Hepatocyte (in vitro differentiated cells): ENCODE data around the gene ADGRV1. TPM values are rescaled to one million over a fixed set of nuclear protein-coding genes. Genes with fewer than 3 reads are reported as not detected.

Experiments
- DNase-seq: peaks from one replicate; pipeline ENCODE4 v3.0.0-alpha.2; 2016; ENCODE audit warnings: low spot score
- H2AFZ ChIP-seq: fragments of 200-600 bp; sonication (generic); 2 replicates; pipeline ENCODE4 v1.6.0; 2016; ENCODE audit warnings: antibody characterized with exemption, mild to moderate bottlenecking
- H3K27ac ChIP-seq: fragments of 200-600 bp; sonication (generic); 2 replicates; pipeline ENCODE4 v1.5.1; 2016; ENCODE audit warnings: mild to moderate bottlenecking
- H3K27me3 ChIP-seq: fragments of 200-600 bp; sonication (generic); 2 replicates; pipeline ENCODE4 v1.6.1; 2016
- H3K36me3 ChIP-seq: fragments of 200-600 bp; sonication (generic); replicated peaks from 2 replicates; pipeline ENCODE4 v1.5.1; 2016; ENCODE audit warnings: low read depth; ENCODE audit not compliant: insufficient read depth
- H3K4me1 ChIP-seq: fragments of 200-600 bp; sonication (generic); 2 replicates; pipeline ENCODE4 v1.5.1; 2016; ENCODE audit warnings: mild to moderate bottlenecking, moderate library complexity; ENCODE audit not compliant: insufficient read depth
- H3K4me2 ChIP-seq: fragments of 200-600 bp; sonication (generic); 2 replicates; pipeline ENCODE4 v1.6.0; 2016
- H3K4me3 ChIP-seq: fragments of 200-600 bp; sonication (generic); 2 replicates; pipeline ENCODE4 v1.5.1; 2016; ENCODE audit warnings: mild to moderate bottlenecking
- H3K79me2 ChIP-seq: fragments of 200-600 bp; sonication (generic); 2 replicates; pipeline ENCODE4 v1.6.0; 2017; ENCODE audit warnings: mild to moderate bottlenecking
- H3K9me2 ChIP-seq: fragments of 200-600 bp; sonication (generic); replicated peaks from 2 replicates; pipeline ENCODE4 v1.6.0; 2017; ENCODE audit warnings: mild to moderate bottlenecking; ENCODE audit not compliant: insufficient read depth
- H3K9me3 ChIP-seq: fragments of 200-600 bp; sonication (generic); 2 replicates; pipeline ENCODE4 v1.5.1; 2016; ENCODE audit warnings: low read depth, mild to moderate bottlenecking
- H4K20me1 ChIP-seq: fragments of 200-600 bp; sonication (generic); 2 replicates; pipeline ENCODE4 v1.6.0; 2016; ENCODE audit warnings: mild to moderate bottlenecking; ENCODE audit not compliant: insufficient read depth, poor library complexity, severe bottlenecking
- CTCF ChIP-seq: fragments of 200-600 bp; sonication (generic); IDR thresholded peaks from 2 replicates; pipeline ENCODE4 v1.5.1; 2016; ENCODE audit warnings: antibody characterized with exemption, mild to moderate bottlenecking; ENCODE audit not compliant: poor library complexity
- EZH2 ChIP-seq: fragments of 200-600 bp; sonication (generic); IDR thresholded peaks from 2 replicates; pipeline ENCODE4 v1.6.1; 2016; ENCODE audit warnings: antibody characterized with exemption, mild to moderate bottlenecking, borderline replicate concordance
- EZH2phosphoT487 ChIP-seq: fragments of 200-600 bp; sonication (generic); IDR thresholded peaks from one replicate; pipeline ENCODE4 v1.6.1; 2018; ENCODE audit warnings: antibody characterized with exemption, mild to moderate bottlenecking, low read depth, moderate library complexity; ENCODE audit not compliant: unreplicated experiment, severe bottlenecking
- WGBS: methylation state at CpG from one replicate; pipeline ENCODE4 v1.1.6; 2016; ENCODE audit warnings: low lambda C conversion rate; ENCODE audit errors: missing lambda C conversion rate; 5-methylcytosine and 5-hydroxymethylcytosine counted together
- polyA plus RNA-seq: library from polyadenylated mRNA; unstranded; fragments of >200 nt; fragmentation: Nextera tagmentation; extraction: Ambion mirVana; gene quantifications from 2 replicates; pipeline ENCODE4 v1.2.1, GENCODE V29; 2016
- total RNA-seq: library from RNA; depleted of rRNA; stranded (reverse); fragments of >200 nt; gene quantifications from 2 replicates; pipeline ENCODE4 v1.2.3, GENCODE V29; 2014

Gene ADGRV1
- total and polyA plus RNA-seq, 2 experiments from 2014 or later = 74.9 to 88.3 TPM

- Histone ChIP-seq H3K4me2 (no peak overlapping the region), H2AFZ (no peak overlapping the region), H3K9me3 (no peaks in the 10 kb centered on the region), H3K4me3 (no peak overlapping the region), H3K4me1 (no peaks in the 10 kb centered on the region), H3K27ac (no peak overlapping the region), H3K27me3 (no peaks in the 10 kb centered on the region), H3K79me2 (no peaks in the 10 kb centered on the region), H3K36me3 (no peaks in the 10 kb centered on the region), H3K9me2 (no peaks in the 10 kb centered on the region), H4K20me1 (no peaks in the 10 kb centered on the region)
- 86% methylated on average over 1 of the region's 1 CpG for WGBS
- no peak for DNase-seq
- no peak for TF ChIP-seq EZH2phosphoT487
- no peak for TF ChIP-seq CTCF
- TF ChIP-seq EZH2 = no peak
These were observed 331.6 kb downstream of the ADGRV1 start for GRCh38 chr5:90890180-90890579.

GRCh38 chr5:90894866-90895420 is 336.3 kb downstream of the ADGRV1 start:
- 92% methylated on average over 2 of the region's 2 CpGs for WGBS
- no peaks in the 10 kb centered on the region for H3K79me2 ChIP-seq

GRCh38 chr5:90897618-90898017 is 339.0 kb downstream of the ADGRV1 start:
- Histone ChIP-seq H4K20me1 (no peaks in the 10 kb centered on the region), H3K27me3 (no peaks in the 10 kb centered on the region), H3K4me2 (no peak overlapping the region), H3K4me1 (peaks cover 18% of the 10 kb centered on the region), H3K9me2 (no peaks in the 10 kb centered on the region), H3K79me2 (no peaks in the 10 kb centered on the region), H3K4me3 (no peak overlapping the region), H3K36me3 (no peaks in the 10 kb centered on the region), H2AFZ (no peak overlapping the region), H3K27ac (no peak overlapping the region), H3K9me3 (no peaks in the 10 kb centered on the region)
- WGBS = 89% methylated on average over 2 of the region's 2 CpGs
- TF ChIP-seq CTCF (no peak), EZH2phosphoT487 (no peak), EZH2 (no peak)
- DNase-seq = no peak

More at GRCh38 chr5:90894866-90895420, 336.3 kb downstream of the ADGRV1 start:
- DNase-seq = no peak
- Histone ChIP-seq H3K4me1 (peaks cover 13% of the 10 kb centered on the region), H3K27ac (no peak overlapping the region), H3K4me3 (no peak overlapping the region), H3K4me2 (no peak overlapping the region), H3K9me3 (no peaks in the 10 kb centered on the region), H3K27me3 (no peaks in the 10 kb centered on the region), H3K36me3 (no peaks in the 10 kb centered on the region), H2AFZ (no peak overlapping the region), H3K9me2 (no peaks in the 10 kb centered on the region), H4K20me1 (no peaks in the 10 kb centered on the region)
- no peak for TF ChIP-seq EZH2phosphoT487
- no peak for TF ChIP-seq CTCF
- TF ChIP-seq EZH2 = no peak
